Measurements from ENCODE around the gene ALKBH6. TPM values are rescaled to one million over a fixed set of nuclear protein-coding genes. Genes with fewer than 3 reads are reported as not detected.
"Not testable (repeated sequence)": the region's sequence is repeated elsewhere in the genome, so short reads cannot be mapped to it uniquely, and the experiment has no call there.

The ALKBH6 gene
- total and polyA plus RNA-seq, 2 of the 13 experiments (the other 11 are each of a cell fraction or from before 2014, with no cell fraction given) = 13.7 to 18.1 TPM

DNA sequence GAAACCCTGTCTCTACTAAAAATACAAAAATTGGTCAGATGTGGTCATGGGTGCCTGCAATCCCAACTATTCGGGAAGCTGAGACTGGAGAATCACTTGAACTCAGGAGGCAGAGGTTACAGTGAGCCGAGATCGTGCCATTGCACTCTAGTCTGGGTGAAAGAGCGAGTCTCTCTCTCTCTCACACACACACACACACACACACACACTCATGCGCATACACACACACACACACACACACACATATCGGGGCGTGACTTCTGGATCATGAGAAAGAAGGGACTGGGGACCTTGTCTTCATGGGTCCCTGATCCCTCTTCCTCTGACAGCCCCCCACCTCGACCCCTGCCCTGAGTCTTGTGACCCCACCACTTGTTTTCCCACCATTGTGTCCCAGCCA lies 30.8 kb downstream of the ALKBH6 start (continued):
- TF ChIP-seq, protein P1, sequence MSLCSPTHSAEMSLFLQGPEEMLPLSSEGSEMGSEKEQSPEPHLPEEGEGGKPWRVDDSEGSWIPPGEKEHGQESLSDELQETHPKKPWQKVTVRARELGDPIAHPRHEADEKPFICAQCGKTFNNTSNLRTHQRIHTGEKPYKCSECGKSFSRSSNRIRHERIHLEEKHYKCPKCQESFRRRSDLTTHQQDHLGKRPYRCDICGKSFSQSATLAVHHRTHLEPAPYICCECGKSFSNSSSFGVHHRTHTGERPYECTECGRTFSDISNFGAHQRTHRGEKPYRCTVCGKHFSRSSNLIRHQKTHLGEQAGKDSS (CRISPR knock-in tag; IDR thresholded peaks at IDR 0.05; ENCODE audit: borderline replicate concordance, low read depth) = no peak

DNA sequence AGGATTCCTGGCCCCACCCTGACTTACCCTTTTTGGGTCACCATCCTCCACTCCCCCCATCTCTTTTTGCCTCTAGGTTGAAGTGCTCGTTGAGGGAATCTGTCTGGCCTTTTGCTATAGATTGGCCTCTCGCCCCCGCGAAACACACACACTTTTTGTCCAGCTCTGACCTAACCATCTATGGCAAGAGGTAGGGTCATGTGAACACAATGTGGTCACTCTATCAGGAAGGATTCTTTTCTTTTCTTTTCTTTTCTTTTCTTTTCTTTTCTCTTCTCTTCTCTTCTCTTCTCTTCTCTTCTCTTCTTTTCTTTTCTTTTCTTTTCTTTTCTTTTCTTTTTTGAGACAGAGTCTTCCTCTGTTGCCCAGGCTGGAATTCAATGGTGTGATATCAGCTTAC lies 33.0 kb downstream of the ALKBH6 start:
- WGBS (ENCODE audit: low lambda C conversion rate) = 6% methylated on average over 4 of the region's 4 CpGs
- ATAC-seq; DNase-seq (ENCODE audit: low spot score); intact Hi-C loops (cut with micrococcal nuclease; ENCODE audit: unreplicated experiment); FAIRE-seq; H3K36me3 ChIP-seq (replicated peaks in 1 of 2; ENCODE audit: control insufficient read depth in 1 of 2, insufficient read depth in 2 of 2, low read length in 2 of 2); H2AFZ ChIP-seq (ENCODE audit: low read length); H3K4me1 ChIP-seq (ENCODE audit: insufficient read depth, low read length); H3K79me2 ChIP-seq (ENCODE audit: insufficient read depth, low read length); H3K27ac ChIP-seq (ENCODE audit: extremely low read length, insufficient read depth, low read length); BruUV-seq (replicated peaks); H3K9me3 ChIP-seq (ENCODE audit: low read length); CTCF ChIA-PET (ENCODE audit: low intra/inter-chr PET ratio, low total read pairs); H3K4me2 ChIP-seq (ENCODE audit: low read depth, low read length); in situ Hi-C loops (cut with HindIII; ENCODE audit: extremely low pct_ligation_motif_present, low pct_unique_long_range_greater_than_20kb); POLR2A ChIA-PET; H4K20me1 ChIP-seq (ENCODE audit: insufficient read depth, low read length); H3K4me3 ChIP-seq (replicated peaks in 1 of 3; ENCODE audit: insufficient read depth in 1 of 3, low read depth in 2 of 3, low read length in 3 of 3); H3K9ac ChIP-seq (ENCODE audit: insufficient read depth, low read depth, low read length): not testable (repeated sequence)
- H3K27me3 ChIP-seq (ENCODE audit: control insufficient read depth in 1 of 2, insufficient read depth in 2 of 2, low read length in 2 of 2) = peaks cover 1 to 38% of the 10 kb centered on the region in 2 experiments; a peak in 4 of 5 replicates

DNA sequence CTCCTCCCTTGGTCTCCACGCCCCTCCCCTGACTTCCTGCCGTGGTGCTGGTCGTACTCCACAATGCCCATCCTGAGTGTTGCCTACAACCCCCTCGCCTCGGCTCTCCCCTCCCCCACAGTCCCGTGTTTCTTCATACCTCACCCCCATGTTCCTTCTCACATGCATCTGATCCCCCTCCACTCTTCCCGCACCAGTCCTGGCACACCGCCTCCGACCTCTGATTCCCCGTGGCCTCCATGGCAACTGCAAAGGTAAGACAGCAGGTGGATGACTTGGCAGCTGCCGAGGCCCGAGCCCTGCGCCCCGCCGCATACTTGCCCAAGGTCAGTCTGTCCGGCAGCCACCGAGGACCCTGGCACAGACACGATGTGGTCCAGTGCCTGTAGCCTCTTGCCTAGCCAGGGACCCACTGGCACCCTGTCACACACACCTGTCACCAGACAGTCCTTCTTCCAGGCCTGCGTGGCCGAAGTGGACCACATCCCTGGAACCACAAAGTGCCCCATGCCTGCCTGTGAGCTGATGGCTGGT lies 35.1 kb downstream of the ALKBH6 start:
- Histone ChIP-seq H4K20me1 (ENCODE audit: insufficient read depth, low read length) (no peaks in the 10 kb centered on the region), H2AFZ (ENCODE audit: low read length) (no peak overlapping the region), H3K27ac (ENCODE audit: extremely low read length, insufficient read depth, low read length) (no peak overlapping the region), H3K4me2 (ENCODE audit: low read depth, low read length) (no peak overlapping the region), H3K79me2 (ENCODE audit: insufficient read depth, low read length) (no peaks in the 10 kb centered on the region), H3K4me1 (ENCODE audit: insufficient read depth, low read length) (no peaks in the 10 kb centered on the region), H3K27me3 (ENCODE audit: control insufficient read depth in 1 of 2, insufficient read depth in 2 of 2, low read length in 2 of 2) (peaks cover 1 to 19% of the 10 kb centered on the region in 2 experiments; a peak in 3 of 5 replicates), H3K9me3 (ENCODE audit: low read length) (no peaks in the 10 kb centered on the region), H3K9ac (ENCODE audit: insufficient read depth, low read depth, low read length) (no peak overlapping the region), H3K36me3 (replicated peaks in 1 of 2; ENCODE audit: control insufficient read depth in 1 of 2, insufficient read depth in 2 of 2, low read length in 2 of 2) (no peaks in the 10 kb centered on the region), H3K4me3 (replicated peaks in 1 of 3; ENCODE audit: insufficient read depth in 1 of 3, low read depth in 2 of 3, low read length in 3 of 3) (no peak overlapping the region)
- FAIRE-seq (no peak), DNase-seq (ENCODE audit: low spot score) (no peak), ATAC-seq (no peak)
- in situ Hi-C loops (cut with HindIII; ENCODE audit: extremely low pct_ligation_motif_present, low pct_unique_long_range_greater_than_20kb) (no loop called here), intact Hi-C loops (cut with micrococcal nuclease; ENCODE audit: unreplicated experiment) (no loop called here)
- ChIA-PET CTCF (ENCODE audit: low intra/inter-chr PET ratio, low total read pairs) (no interaction called here), POLR2A (no interaction called here)
- WGBS (ENCODE audit: low lambda C conversion rate) = 17% methylated on average over 17 of the region's 20 CpGs
- BruUV-seq (replicated peaks) = no TSS peak
- TF ChIP-seq ZNF232 (CRISPR knock-in tag; IDR thresholded peaks at IDR 0.05; ENCODE audit: borderline replicate concordance) (no peak), SMAD1 (CRISPR knock-in tag; IDR thresholded peaks at IDR 0.05; ENCODE audit: borderline replicate concordance, low read depth) (no peak), SIN3B (IDR thresholded peaks at IDR 0.05; ENCODE audit: low read length) (no peak), NCOR1 (IDR thresholded peaks at IDR 0.05; ENCODE audit: borderline replicate concordance, low read length) (no peak), BRD4 (CRISPR knock-in tag; IDR thresholded peaks at IDR 0.05) (no peak), SMAD3 (CRISPR knock-in tag; IDR thresholded peaks at IDR 0.05) (no peak), FIP1L1 (IDR thresholded peaks at IDR 0.05; ENCODE audit: borderline replicate concordance, insufficient read depth, low read depth, low read length) (no peak), ZNF589 (CRISPR knock-in tag; conservative IDR thresholded peaks at IDR 0.05) (no peak)
- TF ChIP-seq, protein P2, sequence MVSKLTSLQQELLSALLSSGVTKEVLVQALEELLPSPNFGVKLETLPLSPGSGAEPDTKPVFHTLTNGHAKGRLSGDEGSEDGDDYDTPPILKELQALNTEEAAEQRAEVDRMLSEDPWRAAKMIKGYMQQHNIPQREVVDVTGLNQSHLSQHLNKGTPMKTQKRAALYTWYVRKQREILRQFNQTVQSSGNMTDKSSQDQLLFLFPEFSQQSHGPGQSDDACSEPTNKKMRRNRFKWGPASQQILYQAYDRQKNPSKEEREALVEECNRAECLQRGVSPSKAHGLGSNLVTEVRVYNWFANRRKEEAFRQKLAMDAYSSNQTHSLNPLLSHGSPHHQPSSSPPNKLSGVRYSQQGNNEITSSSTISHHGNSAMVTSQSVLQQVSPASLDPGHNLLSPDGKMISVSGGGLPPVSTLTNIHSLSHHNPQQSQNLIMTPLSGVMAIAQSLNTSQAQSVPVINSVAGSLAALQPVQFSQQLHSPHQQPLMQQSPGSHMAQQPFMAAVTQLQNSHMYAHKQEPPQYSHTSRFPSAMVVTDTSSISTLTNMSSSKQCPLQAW (CRISPR knock-in tag; IDR thresholded peaks at IDR 0.05) = no peak
- TF ChIP-seq, protein P3, sequence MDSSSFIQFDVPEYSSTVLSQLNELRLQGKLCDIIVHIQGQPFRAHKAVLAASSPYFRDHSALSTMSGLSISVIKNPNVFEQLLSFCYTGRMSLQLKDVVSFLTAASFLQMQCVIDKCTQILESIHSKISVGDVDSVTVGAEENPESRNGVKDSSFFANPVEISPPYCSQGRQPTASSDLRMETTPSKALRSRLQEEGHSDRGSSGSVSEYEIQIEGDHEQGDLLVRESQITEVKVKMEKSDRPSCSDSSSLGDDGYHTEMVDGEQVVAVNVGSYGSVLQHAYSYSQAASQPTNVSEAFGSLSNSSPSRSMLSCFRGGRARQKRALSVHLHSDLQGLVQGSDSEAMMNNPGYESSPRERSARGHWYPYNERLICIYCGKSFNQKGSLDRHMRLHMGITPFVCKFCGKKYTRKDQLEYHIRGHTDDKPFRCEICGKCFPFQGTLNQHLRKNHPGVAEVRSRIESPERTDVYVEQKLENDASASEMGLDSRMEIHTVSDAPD (CRISPR knock-in tag; IDR thresholded peaks at IDR 0.05) = no peak
- TF ChIP-seq, protein P4, sequence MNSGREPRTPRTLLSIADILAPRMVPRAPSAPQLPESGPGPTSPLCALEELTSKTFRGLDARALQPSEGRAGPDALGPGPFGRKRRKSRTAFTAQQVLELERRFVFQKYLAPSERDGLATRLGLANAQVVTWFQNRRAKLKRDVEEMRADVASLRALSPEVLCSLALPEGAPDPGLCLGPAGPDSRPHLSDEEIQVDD (CRISPR knock-in tag; IDR thresholded peaks at IDR 0.05; ENCODE audit: borderline replicate concordance) = no peak

Data from HepG2 (cell line).